ENCODE data around the gene NDUFAF4.
A peak's percentile ranks its signal among the peaks of the same experiment; 100 is the strongest.

The NDUFAF4 gene

GRCh38 chr6:96898241-96898851, 655 bp upstream of the NDUFAF4 start:
- DNase-seq: peak in 1 of 3 experiments; percentile 66

GRCh38 chr6:96889146-96889545, 8.5 kb downstream of the NDUFAF4 start:
- no peak for DNase-seq

- no peak for DNase-seq
These were observed 8.9 kb downstream of the NDUFAF4 start for GRCh38 chr6:96888745-96889144.

- no peak for DNase-seq
These were observed 11.2 kb downstream of the NDUFAF4 start for GRCh38 chr6:96886519-96886918.

GRCh38 chr6:96885187-96885631, 12.5 kb downstream of the NDUFAF4 start:
- DNase-seq: peak; percentile 24 to 93 (median 38)

- DNase-seq: peak in 1 of 3 experiments; percentile 11
These were observed 19.5 kb downstream of the NDUFAF4 start for GRCh38 chr6:96878143-96878542.

GRCh38 chr6:96876886-96877545, 20.7 kb downstream of the NDUFAF4 start:
- DNase-seq: no peak

- DNase-seq: no peak
These were observed 24.7 kb downstream of the NDUFAF4 start for GRCh38 chr6:96872976-96873375.

- DNase-seq: no peak
These were observed 32.7 kb downstream of the NDUFAF4 start for GRCh38 chr6:96865055-96865405.

- DNase-seq: peak in 1 of 3 experiments; percentile 21
These were observed 33.3 kb downstream of the NDUFAF4 start for GRCh38 chr6:96864216-96865054.

- DNase-seq: no peak
These were observed 35.1 kb downstream of the NDUFAF4 start for GRCh38 chr6:96862560-96862959.

GRCh38 chr6:96861588-96861987, 36.1 kb downstream of the NDUFAF4 start:
- DNase-seq: no peak

GRCh38 chr6:96856856-96857255, 40.8 kb downstream of the NDUFAF4 start:
- no peak for DNase-seq

GRCh38 chr6:96853083-96853482, 44.6 kb downstream of the NDUFAF4 start:
- no peak for DNase-seq

GRCh38 chr6:96852605-96853004, 45.1 kb downstream of the NDUFAF4 start:
- no peak for DNase-seq

GRCh38 chr6:96851858-96852257, 45.8 kb downstream of the NDUFAF4 start:
- DNase-seq: no peak

- no peak for DNase-seq
These were observed 48.1 kb downstream of the NDUFAF4 start for GRCh38 chr6:96849615-96850014.

GRCh38 chr6:96844530-96844929, 53.2 kb downstream of the NDUFAF4 start:
- no peak for DNase-seq

- DNase-seq: no peak
These were observed 56.3 kb downstream of the NDUFAF4 start for GRCh38 chr6:96841345-96841744.

Data from NCI-H1417 (cell line).